ENCODE data around the gene EREG.

DNA sequence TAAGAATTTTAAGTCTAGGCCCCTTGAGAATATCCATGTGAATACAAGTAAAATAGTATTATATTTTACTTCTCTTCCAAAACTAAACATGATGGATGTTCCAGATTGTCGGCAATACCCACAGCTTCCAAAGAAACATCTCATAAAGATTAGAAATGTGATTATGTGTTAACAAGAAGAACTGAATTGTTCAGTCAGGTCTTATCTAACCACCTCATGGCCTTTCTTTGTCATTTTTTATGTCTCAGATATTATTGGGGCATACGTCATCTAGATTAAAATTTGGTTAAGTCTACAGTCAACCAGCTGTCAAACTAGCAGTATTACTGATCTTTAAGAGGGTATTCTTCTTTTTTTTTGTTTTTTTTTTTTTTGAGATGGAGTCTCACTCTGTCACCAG is 46.7 kb upstream of the EREG start:
- no peak for TF ChIP-seq GABPA (IDR thresholded peaks at IDR 0.05 in 1 of 2, conservative IDR thresholded peaks at IDR 0.05 in 1 of 2)
- TF ChIP-seq, protein P1, sequence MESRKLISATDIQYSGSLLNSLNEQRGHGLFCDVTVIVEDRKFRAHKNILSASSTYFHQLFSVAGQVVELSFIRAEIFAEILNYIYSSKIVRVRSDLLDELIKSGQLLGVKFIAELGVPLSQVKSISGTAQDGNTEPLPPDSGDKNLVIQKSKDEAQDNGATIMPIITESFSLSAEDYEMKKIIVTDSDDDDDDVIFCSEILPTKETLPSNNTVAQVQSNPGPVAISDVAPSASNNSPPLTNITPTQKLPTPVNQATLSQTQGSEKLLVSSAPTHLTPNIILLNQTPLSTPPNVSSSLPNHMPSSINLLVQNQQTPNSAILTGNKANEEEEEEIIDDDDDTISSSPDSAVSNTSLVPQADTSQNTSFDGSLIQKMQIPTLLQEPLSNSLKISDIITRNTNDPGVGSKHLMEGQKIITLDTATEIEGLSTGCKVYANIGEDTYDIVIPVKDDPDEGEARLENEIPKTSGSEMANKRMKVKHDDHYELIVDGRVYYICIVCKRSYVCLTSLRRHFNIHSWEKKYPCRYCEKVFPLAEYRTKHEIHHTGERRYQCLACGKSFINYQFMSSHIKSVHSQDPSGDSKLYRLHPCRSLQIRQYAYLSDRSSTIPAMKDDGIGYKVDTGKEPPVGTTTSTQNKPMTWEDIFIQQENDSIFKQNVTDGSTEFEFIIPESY (IDR thresholded peaks at IDR 0.05): no peak
- TF ChIP-seq, protein P2, sequence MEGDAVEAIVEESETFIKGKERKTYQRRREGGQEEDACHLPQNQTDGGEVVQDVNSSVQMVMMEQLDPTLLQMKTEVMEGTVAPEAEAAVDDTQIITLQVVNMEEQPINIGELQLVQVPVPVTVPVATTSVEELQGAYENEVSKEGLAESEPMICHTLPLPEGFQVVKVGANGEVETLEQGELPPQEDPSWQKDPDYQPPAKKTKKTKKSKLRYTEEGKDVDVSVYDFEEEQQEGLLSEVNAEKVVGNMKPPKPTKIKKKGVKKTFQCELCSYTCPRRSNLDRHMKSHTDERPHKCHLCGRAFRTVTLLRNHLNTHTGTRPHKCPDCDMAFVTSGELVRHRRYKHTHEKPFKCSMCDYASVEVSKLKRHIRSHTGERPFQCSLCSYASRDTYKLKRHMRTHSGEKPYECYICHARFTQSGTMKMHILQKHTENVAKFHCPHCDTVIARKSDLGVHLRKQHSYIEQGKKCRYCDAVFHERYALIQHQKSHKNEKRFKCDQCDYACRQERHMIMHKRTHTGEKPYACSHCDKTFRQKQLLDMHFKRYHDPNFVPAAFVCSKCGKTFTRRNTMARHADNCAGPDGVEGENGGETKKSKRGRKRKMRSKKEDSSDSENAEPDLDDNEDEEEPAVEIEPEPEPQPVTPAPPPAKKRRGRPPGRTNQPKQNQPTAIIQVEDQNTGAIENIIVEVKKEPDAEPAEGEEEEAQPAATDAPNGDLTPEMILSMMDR (IDR thresholded peaks at IDR 0.05; ENCODE audit: low read depth, low read length, missing input control): no peak
- TF ChIP-seq, protein P3, sequence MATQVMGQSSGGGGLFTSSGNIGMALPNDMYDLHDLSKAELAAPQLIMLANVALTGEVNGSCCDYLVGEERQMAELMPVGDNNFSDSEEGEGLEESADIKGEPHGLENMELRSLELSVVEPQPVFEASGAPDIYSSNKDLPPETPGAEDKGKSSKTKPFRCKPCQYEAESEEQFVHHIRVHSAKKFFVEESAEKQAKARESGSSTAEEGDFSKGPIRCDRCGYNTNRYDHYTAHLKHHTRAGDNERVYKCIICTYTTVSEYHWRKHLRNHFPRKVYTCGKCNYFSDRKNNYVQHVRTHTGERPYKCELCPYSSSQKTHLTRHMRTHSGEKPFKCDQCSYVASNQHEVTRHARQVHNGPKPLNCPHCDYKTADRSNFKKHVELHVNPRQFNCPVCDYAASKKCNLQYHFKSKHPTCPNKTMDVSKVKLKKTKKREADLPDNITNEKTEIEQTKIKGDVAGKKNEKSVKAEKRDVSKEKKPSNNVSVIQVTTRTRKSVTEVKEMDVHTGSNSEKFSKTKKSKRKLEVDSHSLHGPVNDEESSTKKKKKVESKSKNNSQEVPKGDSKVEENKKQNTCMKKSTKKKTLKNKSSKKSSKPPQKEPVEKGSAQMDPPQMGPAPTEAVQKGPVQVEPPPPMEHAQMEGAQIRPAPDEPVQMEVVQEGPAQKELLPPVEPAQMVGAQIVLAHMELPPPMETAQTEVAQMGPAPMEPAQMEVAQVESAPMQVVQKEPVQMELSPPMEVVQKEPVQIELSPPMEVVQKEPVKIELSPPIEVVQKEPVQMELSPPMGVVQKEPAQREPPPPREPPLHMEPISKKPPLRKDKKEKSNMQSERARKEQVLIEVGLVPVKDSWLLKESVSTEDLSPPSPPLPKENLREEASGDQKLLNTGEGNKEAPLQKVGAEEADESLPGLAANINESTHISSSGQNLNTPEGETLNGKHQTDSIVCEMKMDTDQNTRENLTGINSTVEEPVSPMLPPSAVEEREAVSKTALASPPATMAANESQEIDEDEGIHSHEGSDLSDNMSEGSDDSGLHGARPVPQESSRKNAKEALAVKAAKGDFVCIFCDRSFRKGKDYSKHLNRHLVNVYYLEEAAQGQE (IDR thresholded peaks at IDR 0.05): no peak
- TF ChIP-seq, protein P4, sequence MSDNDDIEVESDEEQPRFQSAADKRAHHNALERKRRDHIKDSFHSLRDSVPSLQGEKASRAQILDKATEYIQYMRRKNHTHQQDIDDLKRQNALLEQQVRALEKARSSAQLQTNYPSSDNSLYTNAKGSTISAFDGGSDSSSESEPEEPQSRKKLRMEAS (IDR thresholded peaks at IDR 0.05): no peak
- TF ChIP-seq TAF1 (conservative IDR thresholded peaks at IDR 0.05): no peak
- TF ChIP-seq YY1 (IDR thresholded peaks at IDR 0.05): no peak
- TF ChIP-seq SP1 (IDR thresholded peaks at IDR 0.05): no peak
- TF ChIP-seq RAD21 (IDR thresholded peaks at IDR 0.05): no peak
- TF ChIP-seq HNF4A (conservative IDR thresholded peaks at IDR 0.05): no peak
- TF ChIP-seq EGR1 (IDR thresholded peaks at IDR 0.05; ENCODE audit: low read depth in 2 of 2): no peak
